GM12878 (cell line): ENCODE measurements around the gene LUZP2. TPM values are rescaled to one million over a fixed set of nuclear protein-coding genes. Genes with fewer than 3 reads are reported as not detected.

Experiments used
- ATAC-seq: fragments of 200-7000 bp; cut with Tn5 transposase; 3 replicates; pipeline ENCODE4 v1.9.1; 2020; ENCODE audit warnings: mild to moderate bottlenecking, moderate library complexity
- BruUV-seq: library from RNA; stranded (reverse); fragments of 400-500 nt; replicated peaks from 2 replicates; lab custom pipeline; 2021; lab: Mats Ljungman, UMichigan
- CTCF ChIA-PET: fragments of 300-600 bp; sonication (Branson Sonifier 250); formaldehyde crosslinking; extraction: SDS; loops from one replicate; lab custom pipeline; 2021; ENCODE audit warnings: inconsistent platforms; lab: Yijun Ruan, JAX
- POLR2A ChIA-PET: fragments of 350-600 bp; formaldehyde crosslinking; extraction: SDS; loops from one replicate; lab custom pipeline; 2021; ENCODE audit warnings: inconsistent platforms; lab: Charles Lee
- RAD21 ChIA-PET: fragments of 300-600 bp; sonication (Branson Sonifier 250); formaldehyde crosslinking; loops from one replicate; lab custom pipeline; 2023; ENCODE audit warnings: antibody characterized with exemption; ENCODE audit not compliant: unreplicated experiment; lab: Charles Lee
- SMC1A ChIA-PET: fragments of 300-600 bp; sonication (Branson Sonifier 250); formaldehyde crosslinking; loops from one replicate; lab custom pipeline; 2023; ENCODE audit not compliant: unreplicated experiment, uncharacterized antibody; lab: Charles Lee
- DNase-seq: peaks from one replicate; pipeline ENCODE4 v3.0.0-alpha.2; 2011; ENCODE audit warnings: low read depth, low spot score
- FAIRE-seq: peaks from 3 replicates; lab custom pipeline; 2011; peaks lifted over from hg19 to GRCh38; lab: Jason Lieb, UNC
- H2AFZ ChIP-seq: 2 replicates; pipeline ENCODE4 v1.6.0; 2011; ENCODE audit warnings: low read depth, low read length, control low read depth; ENCODE audit not compliant: control insufficient read depth
- H3K27ac ChIP-seq: 2 replicates; pipeline ENCODE4 v1.5.1; 2011; ENCODE audit warnings: control low read depth; ENCODE audit not compliant: control insufficient read depth, insufficient read depth
- H3K27me3 ChIP-seq, 2 experiments: replicated peaks in 1 of 2; 2 replicates each; pipeline versions ENCODE4 v1.6.0 to v1.6.1; 2011; ENCODE audit warnings: low read length in 1 of 2; ENCODE audit not compliant: control insufficient read depth in 2 of 2, insufficient read depth in 2 of 2
- H3K36me3 ChIP-seq, 2 experiments: 2 replicates each; pipeline ENCODE4 v1.5.1; 2011; ENCODE audit warnings: low read length in 1 of 2; ENCODE audit not compliant: control insufficient read depth in 2 of 2, insufficient read depth in 2 of 2
- H3K4me1 ChIP-seq: 2 replicates; pipeline ENCODE4 v1.6.1; 2011; ENCODE audit warnings: mild to moderate bottlenecking, low read length, moderate library complexity, mixed read lengths; ENCODE audit not compliant: control insufficient read depth, insufficient read depth
- H3K4me2 ChIP-seq: 2 replicates; pipeline ENCODE4 v1.6.0; 2011; ENCODE audit warnings: control low read depth; ENCODE audit not compliant: control insufficient read depth, insufficient read depth
- H3K4me3 ChIP-seq: fragments of 200-600 bp; sonication (generic); 2 replicates; pipeline ENCODE4 v1.5.1; 2016
- H3K79me2 ChIP-seq: 2 replicates; pipeline ENCODE4 v1.6.0; 2011; ENCODE audit warnings: low read length; ENCODE audit not compliant: control insufficient read depth, insufficient read depth
- H3K9ac ChIP-seq: 2 replicates; pipeline ENCODE4 v1.8.0; 2011; ENCODE audit warnings: low read length, control low read depth, mixed read lengths; ENCODE audit not compliant: control insufficient read depth, insufficient read depth
- H3K9me3 ChIP-seq: replicated peaks from 3 replicates; pipeline ENCODE4 v1.5.1; 2011; ENCODE audit warnings: mild to moderate bottlenecking, low read length; ENCODE audit not compliant: control insufficient read depth, insufficient read depth
- H4K20me1 ChIP-seq: 2 replicates; pipeline ENCODE4 v1.6.0; 2011; ENCODE audit not compliant: control insufficient read depth, insufficient read depth
- BACH1 ChIP-seq: fragments of 450-650 bp; IDR thresholded peaks from 2 replicates; pipeline ENCODE4 v1.6.1; 2017; ENCODE audit warnings: mild to moderate bottlenecking, borderline replicate concordance
- BRCA1 ChIP-seq: IDR thresholded peaks from 2 replicates; pipeline ENCODE4 v1.6.1; 2011; ENCODE audit warnings: low read depth, low read length, improper control_type of control experiment
- CREM ChIP-seq: IDR thresholded peaks from 2 replicates; pipeline ENCODE4 v1.6.1; 2014; ENCODE audit warnings: antibody characterized with exemption, low read depth
- ESRRA ChIP-seq: IDR thresholded peaks from 2 replicates; pipeline ENCODE4 v1.6.1; 2012; ENCODE audit warnings: mild to moderate bottlenecking, low read length, improper control_type of control experiment
- ETV6 ChIP-seq, 2 experiments: fragments of 450-650 bp in 1 of 2; IDR thresholded peaks in 1 of 2; conservative IDR thresholded peaks in 1 of 2; 2 replicates each; pipeline ENCODE4 v1.6.1; 2014; ENCODE audit warnings: antibody characterized with exemption in 1 of 2, borderline replicate concordance in 1 of 2, low read depth in 1 of 2, mild to moderate bottlenecking in 1 of 2, moderate library complexity in 1 of 2
- FOXK2 ChIP-seq: fragments of 450-650 bp; IDR thresholded peaks from 2 replicates; pipeline ENCODE4 v1.6.1; 2017; ENCODE audit warnings: mild to moderate bottlenecking, moderate library complexity
- MEF2B ChIP-seq: fragments of 450-650 bp; IDR thresholded peaks from 2 replicates; pipeline ENCODE4 v1.6.1; 2018; ENCODE audit warnings: mild to moderate bottlenecking, moderate library complexity; ENCODE audit not compliant: partially characterized antibody, poor library complexity, severe bottlenecking
- NFYB ChIP-seq: IDR thresholded peaks from 2 replicates; pipeline ENCODE4 v1.6.1; 2011; ENCODE audit warnings: low read depth, mild to moderate bottlenecking, low read length, improper control_type of control experiment, moderate library complexity; ENCODE audit not compliant: insufficient read depth
- NR2C1 ChIP-seq: fragments of 450-650 bp; IDR thresholded peaks from 2 replicates; pipeline ENCODE4 v1.6.1; 2017; ENCODE audit warnings: antibody characterized with exemption, mild to moderate bottlenecking, moderate library complexity
- SP1 ChIP-seq: IDR thresholded peaks from one replicate; pipeline ENCODE4 v1.6.1; 2011; ENCODE audit warnings: low read depth, low read length
- ZNF24 ChIP-seq: fragments of 450-650 bp; IDR thresholded peaks from 2 replicates; pipeline ENCODE4 v1.6.1; 2017; ENCODE audit warnings: antibody characterized with exemption, mild to moderate bottlenecking
- WGBS: methylation state at CpG from one replicate; pipeline ENCODE4 v1.1.6; 2016; ENCODE audit warnings: low lambda C conversion rate; ENCODE audit not compliant: insufficient replicate concordance, insufficient coverage; ENCODE audit errors: missing lambda C conversion rate; 5-methylcytosine and 5-hydroxymethylcytosine counted together
- in situ Hi-C: fragments of 300-500 bp; cut with MboI; formaldehyde crosslinking; loops from 9 replicates; pipeline ENCODE4 v1.14.3; 2018; ENCODE audit warnings: mixed read lengths
- intact Hi-C: fragments of 100-400 bp; cut with micrococcal nuclease; formaldehyde crosslinking; loops from one replicate; pipeline ENCODE4 v1.14.2; 2022; ENCODE audit not compliant: unreplicated experiment
- polyA plus RNA-seq, 11 experiments: library from polyadenylated mRNA; depleted of rRNA in 4 of 11; unstranded in 6 of 11; stranded (reverse) in 5 of 11; fragments of >200 nt; fragmentation: Nextera tagmentation in 4 of 11; fragmentation: Illumina TruSeq in 1 of 11; extraction: Ambion mirVana in 4 of 11; extraction: Trizol in 1 of 11; gene quantifications; 1 replicate in 1 of 11; 2 replicates in 10 of 11; pipeline versions ENCODE4 v1.2.1 to v1.2.3, GENCODE V29; 2011 to 2016; ENCODE audit warnings: inconsistent platforms in 2 of 11, missing spikeins in 2 of 11, low read depth in 1 of 11
- total RNA-seq, 4 experiments: library from RNA; depleted of rRNA in 3 of 4; stranded (reverse); fragments of >200 nt in 3 of 4; fragmentation: Illumina TruSeq in 1 of 4; extraction: Trizol in 1 of 4; gene quantifications; 2 replicates each; pipeline versions ENCODE4 v1.2.1 to v1.2.3, GENCODE V29; 2013 to 2021
- TF ChIP-seq, protein P1 (sequence below): fragments of 450-650 bp; IDR thresholded peaks from 2 replicates; pipeline ENCODE4 v1.6.1; 2016; ENCODE audit warnings: mild to moderate bottlenecking
- TF ChIP-seq, protein P2 (sequence below): IDR thresholded peaks from 2 replicates; pipeline ENCODE4 v1.6.1; 2012; ENCODE audit warnings: low read depth, low read length, improper control_type of control experiment
- TF ChIP-seq, protein P3 (sequence below): IDR thresholded peaks from 2 replicates; pipeline ENCODE4 v1.6.1; 2012; ENCODE audit warnings: low read depth, low read length, improper control_type of control experiment
- TF ChIP-seq, protein P4 (sequence below): fragments of 450-650 bp; IDR thresholded peaks from 2 replicates; pipeline ENCODE4 v1.6.1; 2016; ENCODE audit warnings: mild to moderate bottlenecking

LUZP2 gene
- total and polyA plus RNA-seq, 10 of the 15 experiments (the other 5 are each of a cell fraction or from before 2014, with no cell fraction given): not detected

DNA sequence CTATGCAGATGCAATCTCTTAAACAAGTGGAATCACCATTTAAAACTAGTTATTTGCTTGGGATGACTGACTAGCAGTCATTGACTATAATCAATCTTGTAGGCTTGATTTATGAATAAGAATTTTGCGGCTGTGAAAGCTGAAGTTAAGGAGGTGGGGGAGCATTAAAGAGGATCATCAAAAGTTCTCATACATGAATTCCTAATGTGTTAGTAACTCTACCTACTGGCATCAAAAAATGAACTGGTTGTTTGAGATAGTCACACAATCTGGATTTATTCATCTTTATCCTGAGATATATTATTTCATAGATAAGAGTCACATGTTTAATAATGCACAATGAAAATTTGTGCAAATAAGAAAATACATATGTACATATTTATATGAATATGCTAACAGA, 393.6 kb downstream of the LUZP2 start:
- Histone ChIP-seq H3K4me2 (no peak overlapping the region), H3K4me3 (no peak overlapping the region), H3K27me3 (no peaks in the 10 kb centered on the region), H2AFZ (no peak overlapping the region), H3K9ac (no peak overlapping the region), H3K4me1 (no peaks in the 10 kb centered on the region), H3K27ac (no peak overlapping the region), H4K20me1 (no peaks in the 10 kb centered on the region), H3K79me2 (no peaks in the 10 kb centered on the region), H3K36me3 (no peaks in the 10 kb centered on the region), H3K9me3 (no peaks in the 10 kb centered on the region)
- BruUV-seq: no TSS peak
- intact Hi-C loops: no loop called here
- ChIA-PET RAD21 (no interaction called here), SMC1A (no interaction called here), POLR2A (no interaction called here), CTCF (no interaction called here)
- no peak for FAIRE-seq
- no peak for DNase-seq
- 0% methylated on average over 1 of the region's 1 CpG for WGBS
- TF ChIP-seq, protein P1, sequence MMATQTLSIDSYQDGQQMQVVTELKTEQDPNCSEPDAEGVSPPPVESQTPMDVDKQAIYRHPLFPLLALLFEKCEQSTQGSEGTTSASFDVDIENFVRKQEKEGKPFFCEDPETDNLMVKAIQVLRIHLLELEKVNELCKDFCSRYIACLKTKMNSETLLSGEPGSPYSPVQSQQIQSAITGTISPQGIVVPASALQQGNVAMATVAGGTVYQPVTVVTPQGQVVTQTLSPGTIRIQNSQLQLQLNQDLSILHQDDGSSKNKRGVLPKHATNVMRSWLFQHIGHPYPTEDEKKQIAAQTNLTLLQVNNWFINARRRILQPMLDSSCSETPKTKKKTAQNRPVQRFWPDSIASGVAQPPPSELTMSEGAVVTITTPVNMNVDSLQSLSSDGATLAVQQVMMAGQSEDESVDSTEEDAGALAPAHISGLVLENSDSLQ: no peak
- TF ChIP-seq NFYB: no peak
- TF ChIP-seq SP1: no peak
- TF ChIP-seq ETV6 (conservative IDR thresholded peaks at IDR 0.05 in 1 of 2, IDR thresholded peaks at IDR 0.05 in 1 of 2; ENCODE audit: borderline replicate concordance in 1 of 2, low read depth in 1 of 2): no peak
- TF ChIP-seq, protein P2, sequence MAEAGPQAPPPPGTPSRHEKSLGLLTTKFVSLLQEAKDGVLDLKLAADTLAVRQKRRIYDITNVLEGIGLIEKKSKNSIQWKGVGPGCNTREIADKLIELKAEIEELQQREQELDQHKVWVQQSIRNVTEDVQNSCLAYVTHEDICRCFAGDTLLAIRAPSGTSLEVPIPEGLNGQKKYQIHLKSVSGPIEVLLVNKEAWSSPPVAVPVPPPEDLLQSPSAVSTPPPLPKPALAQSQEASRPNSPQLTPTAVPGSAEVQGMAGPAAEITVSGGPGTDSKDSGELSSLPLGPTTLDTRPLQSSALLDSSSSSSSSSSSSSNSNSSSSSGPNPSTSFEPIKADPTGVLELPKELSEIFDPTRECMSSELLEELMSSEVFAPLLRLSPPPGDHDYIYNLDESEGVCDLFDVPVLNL: no peak
- TF ChIP-seq BRCA1: no peak
- no peak for TF ChIP-seq CREM
- TF ChIP-seq ZNF24: no peak
- TF ChIP-seq NR2C1: no peak
- TF ChIP-seq BACH1: no peak
- TF ChIP-seq, protein P3, sequence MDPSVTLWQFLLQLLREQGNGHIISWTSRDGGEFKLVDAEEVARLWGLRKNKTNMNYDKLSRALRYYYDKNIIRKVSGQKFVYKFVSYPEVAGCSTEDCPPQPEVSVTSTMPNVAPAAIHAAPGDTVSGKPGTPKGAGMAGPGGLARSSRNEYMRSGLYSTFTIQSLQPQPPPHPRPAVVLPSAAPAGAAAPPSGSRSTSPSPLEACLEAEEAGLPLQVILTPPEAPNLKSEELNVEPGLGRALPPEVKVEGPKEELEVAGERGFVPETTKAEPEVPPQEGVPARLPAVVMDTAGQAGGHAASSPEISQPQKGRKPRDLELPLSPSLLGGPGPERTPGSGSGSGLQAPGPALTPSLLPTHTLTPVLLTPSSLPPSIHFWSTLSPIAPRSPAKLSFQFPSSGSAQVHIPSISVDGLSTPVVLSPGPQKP: no peak
- TF ChIP-seq, protein P4, sequence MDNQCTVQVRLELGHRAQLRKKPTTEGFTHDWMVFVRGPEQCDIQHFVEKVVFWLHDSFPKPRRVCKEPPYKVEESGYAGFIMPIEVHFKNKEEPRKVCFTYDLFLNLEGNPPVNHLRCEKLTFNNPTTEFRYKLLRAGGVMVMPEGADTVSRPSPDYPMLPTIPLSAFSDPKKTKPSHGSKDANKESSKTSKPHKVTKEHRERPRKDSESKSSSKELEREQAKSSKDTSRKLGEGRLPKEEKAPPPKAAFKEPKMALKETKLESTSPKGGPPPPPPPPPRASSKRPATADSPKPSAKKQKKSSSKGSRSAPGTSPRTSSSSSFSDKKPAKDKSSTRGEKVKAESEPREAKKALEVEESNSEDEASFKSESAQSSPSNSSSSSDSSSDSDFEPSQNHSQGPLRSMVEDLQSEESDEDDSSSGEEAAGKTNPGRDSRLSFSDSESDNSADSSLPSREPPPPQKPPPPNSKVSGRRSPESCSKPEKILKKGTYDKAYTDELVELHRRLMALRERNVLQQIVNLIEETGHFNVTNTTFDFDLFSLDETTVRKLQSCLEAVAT: no peak
- no peak for TF ChIP-seq FOXK2
- TF ChIP-seq ESRRA: no peak
- TF ChIP-seq MEF2B: no peak
- TF ChIP-seq, all 136 proteins: peak for 0
- in situ Hi-C loops: no loop called here
- no peak for ATAC-seq
